GM18861 (cell line): ENCODE measurements around the gene PCSK4.
"Not testable (repeated sequence)": the region's sequence is repeated elsewhere in the genome, so short reads cannot be mapped to it uniquely, and the experiment has no call there.

Source experiments
- ATAC-seq: cut with Tn5 transposase; IDR thresholded peaks from one replicate; pipeline ENCODE4 v1.9.1; 2021; ENCODE audit not compliant: unreplicated experiment

The PCSK4 gene

DNA sequence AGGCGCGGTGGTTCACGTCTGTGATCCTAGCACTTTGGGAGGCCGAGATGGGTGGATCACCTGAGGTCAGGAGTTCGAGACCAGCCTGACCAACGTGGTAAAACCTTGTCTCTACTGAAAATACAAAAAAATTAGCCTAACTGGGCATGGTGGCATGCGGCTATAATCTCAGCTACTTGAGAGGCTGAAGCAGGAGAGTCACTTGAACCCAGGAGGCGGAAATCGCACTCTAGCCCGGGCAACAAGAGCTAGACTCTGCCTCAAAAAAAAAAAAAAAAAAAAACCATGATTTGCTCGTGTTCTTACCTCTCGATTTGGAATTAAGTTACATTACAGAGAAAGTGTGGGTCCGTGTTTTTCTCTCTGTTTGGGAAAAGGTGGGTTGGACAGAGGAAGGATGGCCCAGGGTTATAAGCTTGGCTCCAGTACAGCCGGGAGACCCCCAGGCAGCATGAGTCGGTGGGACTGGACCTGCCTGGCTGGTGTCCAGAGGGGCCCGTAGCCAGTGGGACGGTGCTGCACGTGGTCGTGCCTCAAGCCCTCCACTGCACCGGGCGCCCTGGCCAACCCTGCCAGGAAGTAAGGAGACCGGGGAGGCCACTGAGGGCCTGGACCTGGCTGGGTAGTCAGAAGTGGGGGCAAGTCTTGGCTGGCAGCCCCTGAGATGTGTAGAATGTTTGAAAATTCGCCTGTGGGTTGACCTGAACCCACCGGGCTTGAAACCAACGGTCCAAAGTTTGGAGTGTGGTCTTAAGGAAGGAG, 48.3 kb downstream of the PCSK4 start:
- ATAC-seq: no peak

DNA sequence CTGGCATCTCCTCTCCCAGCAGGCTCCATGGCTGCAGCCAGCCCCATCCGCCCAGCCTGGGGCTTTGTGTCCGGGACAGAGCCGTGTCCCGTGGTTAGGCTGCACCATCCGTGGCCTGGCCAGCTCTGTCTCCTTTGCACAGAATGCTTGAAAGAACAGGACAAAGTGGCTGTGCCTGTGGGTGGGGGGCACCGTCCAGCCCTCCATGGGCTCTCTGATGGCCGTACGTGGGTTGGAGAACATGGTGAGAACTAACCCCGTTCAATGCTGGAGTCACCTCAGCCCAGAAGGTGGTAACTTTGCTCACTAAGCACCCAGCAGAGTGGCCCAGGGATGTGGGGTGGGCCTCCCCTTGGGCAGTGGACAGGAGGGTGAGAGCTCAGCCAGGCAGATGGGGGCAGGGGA, 49.1 kb downstream of the PCSK4 start:
- ATAC-seq: no peak

DNA sequence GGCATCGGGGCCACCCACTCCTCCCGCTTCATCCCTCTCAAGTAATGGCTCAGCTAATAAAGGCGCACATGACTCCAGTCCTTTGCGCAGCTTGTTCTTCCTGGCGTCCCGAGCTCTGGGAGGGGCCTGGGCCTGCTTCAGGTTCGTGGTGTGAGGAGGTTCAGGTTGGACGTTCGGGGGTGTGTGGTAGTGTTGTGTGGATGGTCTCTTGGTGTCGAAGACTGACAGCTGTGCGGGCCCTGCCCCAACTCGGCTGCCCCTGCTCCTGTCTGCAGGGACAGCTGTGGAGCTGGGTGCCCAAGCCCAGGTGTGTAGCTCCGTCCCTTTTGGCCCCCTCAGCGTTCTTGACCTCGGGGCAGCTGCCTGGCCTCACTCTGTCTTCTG, 49.7 kb downstream of the PCSK4 start:
- no peak for ATAC-seq

DNA sequence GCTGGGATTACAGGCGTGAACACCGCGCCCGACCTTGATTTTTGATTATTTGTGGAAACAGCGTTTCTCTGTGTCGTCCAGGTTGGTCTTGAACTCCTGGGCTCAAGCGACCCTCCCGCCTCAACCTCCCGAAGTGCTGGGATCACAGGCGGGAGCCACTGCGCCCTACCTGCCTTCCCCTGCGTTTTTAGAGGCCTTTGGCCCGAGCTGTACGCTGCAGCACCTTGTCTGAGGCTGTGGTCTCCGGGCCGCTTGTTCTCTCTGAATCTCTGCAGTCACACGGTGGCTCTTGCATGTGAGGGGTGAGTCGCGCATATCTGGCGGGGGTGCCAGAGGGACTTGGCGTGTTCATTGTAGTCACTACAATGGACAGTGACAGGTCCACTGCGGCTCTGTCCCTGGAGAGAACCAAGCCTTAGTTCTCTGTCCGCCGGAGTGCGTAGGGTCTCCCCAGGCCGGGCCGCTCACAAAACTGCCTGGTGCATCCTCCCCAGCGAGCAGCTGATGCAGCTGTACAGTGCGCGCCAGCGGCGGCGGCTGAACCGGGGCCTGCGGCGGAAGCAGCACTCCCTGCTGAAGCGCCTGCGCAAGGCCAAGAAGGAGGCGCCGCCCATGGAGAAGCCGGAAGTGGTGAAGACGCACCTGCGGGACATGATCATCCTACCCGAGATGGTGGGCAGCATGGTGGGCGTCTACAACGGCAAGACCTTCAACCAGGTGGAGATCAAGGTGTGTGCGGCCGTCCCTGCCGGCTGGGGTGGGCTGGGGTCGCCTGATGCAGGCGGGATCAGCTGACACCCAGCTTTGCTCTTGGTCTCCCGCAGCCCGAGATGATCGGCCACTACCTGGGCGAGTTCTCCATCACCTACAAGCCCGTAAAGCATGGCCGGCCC, 50.4 kb downstream of the PCSK4 start:
- ATAC-seq: not testable (repeated sequence)

DNA sequence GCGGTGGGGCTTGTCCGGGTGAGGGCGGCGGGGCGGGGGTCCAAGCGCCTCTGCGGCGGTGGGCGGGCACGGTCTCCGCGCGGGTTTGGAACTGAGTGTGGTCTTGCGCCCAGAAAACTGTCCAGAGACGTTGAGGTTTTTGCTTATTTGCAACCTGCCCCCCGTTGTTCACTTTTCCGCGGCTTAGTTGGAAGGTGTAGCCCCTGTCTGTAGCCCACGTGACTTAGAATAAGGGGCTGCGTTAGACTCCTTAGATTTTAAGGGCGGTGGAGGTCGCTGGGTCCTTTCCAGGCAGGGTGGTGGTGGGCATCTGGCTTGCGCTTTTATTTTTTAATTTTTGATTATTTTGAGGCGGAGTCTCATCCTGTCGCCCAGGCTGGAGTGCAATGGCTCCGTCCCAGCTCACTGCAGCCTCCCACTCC, 51.2 kb downstream of the PCSK4 start:
- ATAC-seq: no peak

DNA sequence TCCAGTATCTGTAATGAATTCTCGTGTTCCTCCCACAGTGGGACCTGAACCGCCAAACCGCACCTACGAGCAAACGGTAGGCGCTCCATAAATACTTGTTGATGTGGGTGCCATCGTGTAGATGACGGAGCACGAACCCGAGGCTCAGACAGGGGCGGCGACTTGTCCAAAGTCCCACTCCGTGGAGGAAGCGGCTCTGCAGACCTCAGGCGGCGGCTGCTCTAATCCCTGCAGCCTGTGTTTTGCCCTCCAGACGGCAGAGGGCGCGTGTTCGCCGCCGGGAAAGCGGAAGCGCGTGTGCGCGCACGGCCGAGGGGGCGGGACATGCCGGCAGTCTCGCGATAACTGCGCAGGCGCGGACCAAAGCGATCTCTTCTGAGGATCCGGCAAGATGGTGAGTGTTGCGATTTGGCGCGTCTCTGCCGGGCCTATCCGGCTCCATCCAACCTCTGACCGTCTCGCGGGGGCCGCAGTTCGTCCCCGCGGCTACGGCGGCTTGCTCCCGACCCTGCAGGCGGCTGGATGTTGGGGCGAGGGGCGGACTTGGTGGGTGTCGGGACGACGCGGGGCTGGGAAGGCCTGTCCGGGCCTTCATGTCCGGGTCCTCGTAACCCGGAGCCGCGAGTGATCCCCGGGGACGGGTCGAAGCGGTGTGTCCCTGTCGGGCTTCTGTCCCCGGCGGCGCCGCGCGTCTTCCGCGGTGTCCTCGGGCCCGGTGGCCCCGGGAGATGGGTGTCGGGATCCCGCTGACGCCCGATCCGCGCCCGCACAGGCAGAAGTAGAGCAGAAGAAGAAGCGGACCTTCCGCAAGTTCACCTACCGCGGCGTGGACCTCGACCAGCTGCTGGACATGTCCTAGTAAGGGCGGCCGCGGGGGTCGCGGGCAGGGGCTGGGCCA, 51.9 kb downstream of the PCSK4 start, which contains the start of gene RPS15:
Gene RPS15 (plus strand): TSS at position 362 of the 898 bp plus-strand sequence. CDS start 30 bp downstream, at position 392.
- ATAC-seq: peak; percentile 63

DNA sequence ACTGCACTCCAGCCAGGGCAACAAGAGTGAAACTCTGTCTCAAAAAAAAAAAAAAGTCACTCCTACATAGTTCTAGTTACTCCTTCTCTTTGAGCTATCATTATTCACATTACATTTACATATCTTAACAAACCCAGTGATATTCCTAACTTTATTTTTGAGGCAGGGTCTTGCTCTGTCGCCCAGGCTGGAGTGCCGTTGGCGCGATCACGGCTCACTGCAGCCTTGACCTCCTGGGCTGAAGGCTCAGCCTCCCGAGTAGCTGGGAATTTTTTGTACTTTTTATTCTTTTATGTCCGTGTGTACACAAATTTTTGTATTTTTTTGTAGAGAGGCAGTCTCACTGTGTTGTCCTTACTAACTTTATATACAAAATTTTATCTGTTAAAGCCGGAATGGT, 52.5 kb downstream of the PCSK4 start:
- ATAC-seq: no peak

DNA sequence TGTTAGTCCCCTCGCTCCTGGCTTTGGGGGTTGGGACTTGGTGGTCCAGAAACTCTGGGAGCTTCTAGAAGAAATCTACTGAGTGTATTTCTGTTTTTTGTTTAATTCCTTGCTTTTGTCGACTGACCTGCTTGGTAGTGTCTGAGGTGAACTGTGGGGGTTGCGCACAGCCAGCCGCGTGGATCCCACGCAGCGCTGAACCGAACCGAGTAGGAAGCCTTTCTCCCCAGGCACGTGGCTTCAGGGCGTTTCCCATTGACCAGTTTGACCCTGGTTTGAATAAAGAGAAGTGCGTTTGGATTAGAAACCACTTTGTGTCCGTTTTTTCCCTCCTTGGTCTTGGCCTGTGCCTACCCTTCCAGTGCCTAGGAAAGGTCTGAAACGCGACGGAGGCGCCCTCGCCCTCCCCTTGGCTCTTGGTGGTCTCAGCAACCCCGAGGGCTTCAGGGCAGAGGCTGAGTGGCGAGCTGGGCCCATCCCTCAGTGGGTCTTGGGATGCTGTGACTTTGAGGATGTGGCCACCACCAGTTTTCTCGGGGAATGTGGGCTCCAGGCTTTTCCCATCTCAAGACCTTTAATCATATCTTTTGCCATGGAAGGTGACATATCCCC, 54.7 kb downstream of the PCSK4 start:
- no peak for ATAC-seq

DNA sequence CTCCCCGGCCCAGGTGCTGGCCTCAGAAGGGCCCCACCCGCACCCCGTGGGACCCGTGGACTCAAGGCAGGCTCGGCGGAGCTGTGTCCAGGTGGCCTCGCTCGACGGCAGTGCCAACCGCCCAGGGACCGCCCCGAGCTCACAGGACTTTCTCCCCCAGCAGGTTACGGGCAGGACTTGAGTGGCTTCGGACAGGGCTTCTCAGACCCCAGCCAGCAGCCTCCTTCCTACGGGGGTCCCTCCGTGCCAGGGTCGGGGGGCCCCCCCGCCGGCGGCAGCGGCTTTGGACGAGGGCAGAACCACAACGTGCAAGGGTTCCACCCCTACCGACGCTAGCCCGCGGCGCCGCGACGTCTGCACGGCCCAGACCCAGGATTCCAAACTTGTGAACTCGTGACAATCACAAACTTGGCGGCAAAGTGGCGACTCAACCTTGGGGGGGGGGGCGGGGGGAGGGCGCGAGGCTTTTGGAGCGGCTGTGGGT, 55.5 kb downstream of the PCSK4 start:
- ATAC-seq: no peak

DNA sequence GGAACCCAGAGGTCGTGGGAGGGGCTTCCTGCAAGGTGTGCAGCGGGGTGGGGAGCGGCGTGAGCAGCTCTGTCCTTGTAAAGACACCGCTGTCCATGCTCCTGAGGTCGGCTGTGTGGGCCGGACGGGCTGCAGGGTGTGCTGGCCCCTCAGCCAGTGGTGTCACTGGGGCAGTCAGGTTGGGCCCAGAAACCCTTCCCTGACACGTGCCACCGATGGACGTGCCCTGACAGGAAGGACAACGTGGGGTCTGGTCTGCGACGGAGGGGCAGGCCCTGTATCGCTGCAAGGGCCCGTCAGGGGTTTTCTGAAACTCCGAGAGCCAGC, 56.1 kb downstream of the PCSK4 start:
- ATAC-seq: no peak

DNA sequence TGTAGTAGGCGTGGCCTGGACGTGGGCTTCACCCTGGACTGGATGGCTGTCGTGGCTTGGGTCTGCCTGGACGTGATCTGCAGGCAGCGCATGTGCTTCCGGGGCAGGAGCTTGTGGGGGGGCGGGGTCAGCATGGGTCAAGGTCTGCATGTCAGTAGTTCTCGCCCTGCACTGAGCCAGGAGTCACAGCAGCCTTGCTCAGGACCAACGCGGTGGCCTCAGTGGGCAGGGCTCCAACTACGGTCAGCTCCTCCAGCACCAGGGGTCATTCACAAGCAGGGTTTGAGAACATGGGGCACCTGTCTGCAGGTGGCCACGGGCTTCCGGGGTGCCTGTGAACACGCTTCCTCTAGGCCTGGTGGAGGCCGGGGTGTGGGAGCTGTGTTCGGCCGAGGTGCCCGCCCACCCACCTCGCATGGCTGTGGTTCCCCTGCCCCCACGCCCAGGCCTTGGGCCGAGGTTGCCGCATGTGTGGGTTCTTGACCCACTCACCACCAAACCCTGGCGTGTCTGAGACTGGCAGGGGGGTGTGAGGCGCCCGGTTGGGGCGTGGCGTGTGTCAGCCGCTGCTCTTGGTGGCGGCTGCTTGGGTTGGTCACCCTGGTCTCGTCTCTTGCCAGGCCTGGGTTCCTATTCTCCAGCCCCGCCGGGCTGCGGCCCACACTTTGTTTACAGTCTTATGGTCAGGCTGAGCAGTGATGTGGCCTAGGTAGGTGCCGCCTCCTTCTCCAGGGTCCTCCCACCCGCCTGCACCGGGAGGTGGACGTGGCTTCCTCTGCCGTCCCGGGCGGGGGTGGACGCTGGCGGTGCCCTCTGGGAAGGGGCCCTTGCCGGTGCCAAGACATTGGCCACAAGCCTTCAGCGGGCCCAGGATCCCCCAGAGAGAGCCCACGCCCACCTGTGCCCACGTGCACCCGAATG, 56.8 kb downstream of the PCSK4 start:
- ATAC-seq: no peak

DNA sequence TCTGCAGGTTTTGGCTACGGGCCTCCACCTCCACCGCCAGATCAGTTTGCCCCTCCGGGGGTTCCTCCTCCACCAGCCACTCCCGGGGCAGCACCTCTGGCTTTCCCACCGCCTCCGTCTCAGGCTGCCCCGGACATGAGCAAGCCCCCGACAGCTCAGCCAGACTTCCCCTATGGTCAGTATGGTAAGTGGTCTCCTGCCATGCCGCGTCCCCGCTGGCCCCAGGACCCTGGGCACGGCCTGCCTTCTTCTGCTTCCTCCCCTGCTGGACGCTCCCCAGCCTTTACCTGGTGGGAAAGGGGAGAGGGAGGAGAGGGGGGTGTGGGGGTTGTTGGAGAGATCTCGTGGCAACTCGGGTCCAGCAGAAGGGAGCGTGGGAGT, 57.7 kb downstream of the PCSK4 start:
- no peak for ATAC-seq

DNA sequence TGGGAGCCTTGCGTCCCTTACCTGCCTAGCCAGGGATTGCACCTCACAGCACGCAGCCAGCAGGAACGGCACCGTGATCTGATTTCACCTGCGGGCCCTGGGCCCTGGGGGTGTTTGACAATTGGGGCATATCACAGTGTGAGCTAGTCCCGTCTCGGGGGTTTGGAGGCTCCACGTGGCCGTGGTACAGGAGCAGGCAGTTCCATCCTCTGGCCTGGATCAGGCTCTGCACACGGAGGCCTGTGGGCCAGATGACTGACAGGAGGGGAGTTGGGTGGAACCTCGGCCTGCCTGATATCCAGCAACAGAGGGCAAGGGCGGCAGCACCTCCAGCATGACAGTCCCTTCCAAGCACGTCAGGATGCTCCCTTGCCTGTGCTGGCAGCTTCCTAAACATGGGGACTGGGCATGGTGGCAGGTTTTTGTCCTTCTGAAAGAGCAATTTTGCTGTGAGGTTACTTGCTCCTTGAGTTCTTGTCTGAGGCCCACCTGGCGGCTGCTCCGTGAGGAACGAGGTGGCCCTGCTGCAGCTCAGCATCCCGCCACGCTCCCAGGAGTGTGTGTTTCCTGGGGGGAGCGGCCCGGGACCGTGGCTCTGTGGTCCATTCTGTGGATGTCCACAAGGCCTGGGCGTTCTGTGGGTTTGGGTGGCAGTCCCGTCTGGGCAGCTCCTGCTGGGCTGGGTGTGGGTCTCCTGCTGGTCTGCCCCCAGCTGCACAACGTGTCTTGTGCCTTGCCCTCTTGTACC, 58.2 kb downstream of the PCSK4 start:
- no peak for ATAC-seq
